H7 (cell line): ENCODE results near the gene CBX8. TPM values are rescaled to one million over a fixed set of nuclear protein-coding genes. Genes with fewer than 3 reads are reported as not detected.
"Not testable (repeated sequence)": the region's sequence is repeated elsewhere in the genome, so short reads cannot be mapped to it uniquely, and the experiment has no call there.

ENCODE experiments used
- DNase-seq: peaks from one replicate; pipeline ENCODE4 v3.0.0; 2012
- H3K27me3 ChIP-seq: 2 replicates; pipeline ENCODE4 v1.6.0; 2011; ENCODE audit warnings: mild to moderate bottlenecking, low read length; ENCODE audit not compliant: control insufficient read depth, insufficient read depth
- H3K36me3 ChIP-seq: replicated peaks from 2 replicates; pipeline ENCODE4 v1.5.1; 2011; ENCODE audit warnings: low read length; ENCODE audit not compliant: control insufficient read depth, insufficient read depth
- H3K4me3 ChIP-seq: 2 replicates; pipeline ENCODE4 v1.5.1; 2011; ENCODE audit warnings: low read depth, mild to moderate bottlenecking, control low read depth, low read length, moderate library complexity; ENCODE audit not compliant: insufficient read depth
- total RNA-seq: library from RNA; depleted of rRNA; stranded (reverse); fragments of >200 nt; shearing (Covaris generic); gene quantifications from 2 replicates; pipeline ENCODE4 v1.2.3, GENCODE V29; 2014

The CBX8 gene
- total RNA-seq, 1 experiment from 2014 or later, result 1.4 TPM

GRCh38 chr17:79760197-79760906, 36.5 kb downstream of the CBX8 start:
- peak; percentile 31 for DNase-seq
- H3K36me3 ChIP-seq, result no peaks in the 10 kb centered on the region
- H3K4me3 ChIP-seq, result no peak overlapping the region
- no peaks in the 10 kb centered on the region for H3K27me3 ChIP-seq

GRCh38 chr17:79758271-79758670, 38.6 kb downstream of the CBX8 start:
- Histone ChIP-seq H3K4me3 (no peak overlapping the region), H3K27me3 (no peaks in the 10 kb centered on the region), H3K36me3 (no peaks in the 10 kb centered on the region)
- no peak for DNase-seq

DNA sequence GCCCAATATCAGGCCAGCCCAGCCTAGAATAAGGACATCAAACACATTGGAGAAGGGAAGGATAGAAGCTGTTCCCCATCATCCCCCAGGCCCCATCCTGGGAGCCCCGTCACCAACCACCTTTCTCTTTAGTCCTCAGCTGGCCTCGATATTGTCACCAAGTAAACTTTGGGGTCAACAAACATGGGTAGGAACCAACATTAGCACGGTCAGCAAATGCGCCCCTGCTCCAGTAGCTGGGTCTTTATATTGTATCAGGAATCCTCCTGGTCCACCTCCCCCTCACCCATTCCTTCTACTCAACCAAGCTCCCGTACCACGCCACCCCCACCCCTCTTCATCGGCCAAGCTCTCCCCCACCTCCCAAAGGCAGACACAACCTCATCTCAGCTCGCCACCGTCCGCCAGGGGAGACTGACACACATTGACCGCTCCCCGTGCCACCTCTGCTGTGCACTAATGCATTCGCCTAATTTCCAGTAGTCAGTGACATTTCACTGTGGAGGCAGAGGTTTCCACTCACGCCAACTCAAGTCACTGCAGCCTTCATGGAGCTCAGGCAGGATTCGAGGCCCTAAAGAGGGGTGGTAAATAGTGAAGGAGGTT, 39.6 kb downstream of the CBX8 start:
- no peak overlapping the region for H3K4me3 ChIP-seq
- H3K27me3 ChIP-seq, result no peaks in the 10 kb centered on the region
- peak; percentile 17 for DNase-seq
- no peaks in the 10 kb centered on the region for H3K36me3 ChIP-seq

DNA sequence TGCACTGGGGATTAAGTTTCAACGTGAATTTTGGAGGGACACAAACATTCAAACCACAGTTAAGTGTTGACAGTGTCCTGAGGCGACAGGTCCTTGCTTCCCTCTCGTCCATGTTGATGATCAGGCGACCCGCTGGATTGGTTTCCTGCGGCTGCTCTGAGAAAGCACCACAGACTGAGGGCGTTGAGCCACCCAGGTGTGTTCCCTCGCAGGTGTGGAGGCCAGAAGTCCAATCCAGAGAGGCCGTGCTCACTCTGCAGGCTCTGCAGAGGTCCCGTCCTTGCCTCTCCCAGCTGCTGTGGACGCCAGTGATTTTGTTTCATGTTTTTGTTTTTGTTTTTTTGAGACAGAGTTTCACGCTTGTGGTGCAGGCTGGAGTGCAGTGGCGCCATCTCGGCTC, 41.3 kb downstream of the CBX8 start:
- Histone ChIP-seq H3K4me3 (no peak overlapping the region), H3K27me3 (no peaks in the 10 kb centered on the region; the same call in 1 of the 2 replicates), H3K36me3 (no peaks in the 10 kb centered on the region)
- no peak for DNase-seq

- not testable (repeated sequence) for H3K27me3 ChIP-seq, H3K36me3 ChIP-seq, H3K4me3 ChIP-seq, DNase-seq
These were observed 42.0 kb downstream of the CBX8 start for GRCh38 chr17:79754903-79755302.

DNA sequence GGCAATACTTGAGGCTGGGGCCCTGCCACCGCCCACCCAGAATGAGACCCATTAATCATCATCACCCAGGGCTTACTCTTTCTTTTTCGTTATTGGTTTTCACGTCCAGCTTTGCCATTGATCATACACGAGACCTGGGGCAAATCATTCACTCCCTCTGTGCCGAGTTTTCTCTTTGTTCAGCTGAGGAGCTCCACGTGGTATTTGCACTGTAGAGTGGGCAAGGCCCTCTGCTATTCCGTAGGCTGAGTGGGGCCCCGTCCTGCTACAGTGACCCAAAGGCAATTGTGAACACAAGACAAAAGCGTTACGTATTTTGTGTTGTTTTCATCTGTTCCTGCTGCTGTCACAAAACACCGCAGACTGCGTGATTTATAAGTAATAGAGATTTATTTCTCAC, 42.5 kb downstream of the CBX8 start:
- Histone ChIP-seq H3K27me3 (peaks cover 3% of the 10 kb centered on the region), H3K4me3 (no peak overlapping the region), H3K36me3 (no peaks in the 10 kb centered on the region)
- DNase-seq, result peak; percentile 15

GRCh38 chr17:79752175-79752574, 44.7 kb downstream of the CBX8 start:
- H3K27me3 ChIP-seq, result peaks cover 25% of the 10 kb centered on the region
- DNase-seq, result peak; percentile 32
- no peaks in the 10 kb centered on the region for H3K36me3 ChIP-seq
- no peak overlapping the region for H3K4me3 ChIP-seq

DNA sequence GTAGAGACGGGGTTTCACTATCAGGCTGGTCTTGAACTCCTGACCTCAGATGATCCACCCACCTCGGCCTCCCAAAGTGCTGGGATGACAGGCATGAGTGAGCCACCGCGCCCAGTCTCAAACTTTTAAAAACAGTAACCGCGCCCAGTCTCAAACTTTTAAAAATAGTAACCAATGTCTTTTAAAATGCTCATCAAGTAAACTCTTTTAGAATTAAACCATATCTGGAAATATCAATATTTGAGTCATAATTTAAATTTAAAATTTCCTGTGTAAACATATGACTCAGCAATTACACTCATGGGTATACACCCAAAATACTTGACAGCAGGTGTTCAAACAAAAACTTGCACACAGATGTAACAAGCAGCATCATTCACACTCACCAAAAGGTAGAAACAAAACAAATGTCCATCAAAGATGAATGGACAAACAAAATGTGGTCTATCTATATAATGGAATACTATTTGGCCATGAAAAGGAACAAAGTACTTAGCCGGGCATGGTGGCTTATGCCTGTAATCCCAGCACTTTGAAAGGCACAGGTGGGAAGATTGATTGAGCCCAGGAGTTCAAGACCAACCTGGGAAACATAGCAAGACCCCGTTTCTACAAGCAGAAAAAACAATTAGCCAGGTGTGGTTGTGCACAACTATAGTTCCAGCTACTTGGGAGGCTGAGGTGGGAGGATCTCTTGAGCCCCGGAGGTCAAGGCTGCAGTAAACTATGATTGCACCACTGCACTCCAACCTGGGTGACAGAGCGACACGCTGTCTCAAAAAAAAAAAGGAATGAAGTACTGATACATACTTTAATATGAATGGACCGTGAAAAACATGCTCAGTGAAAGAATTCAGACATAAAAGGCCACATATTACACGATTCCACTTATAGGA, 46.0 kb downstream of the CBX8 start:
- Histone ChIP-seq H3K4me3 (no peak overlapping the region), H3K36me3 (no peaks in the 10 kb centered on the region), H3K27me3 (peaks cover 33% of the 10 kb centered on the region)
- DNase-seq, result no peak

GRCh38 chr17:79749958-79750357, 46.9 kb downstream of the CBX8 start:
- Histone ChIP-seq H3K36me3 (no peaks in the 10 kb centered on the region), H3K4me3 (no peak overlapping the region), H3K27me3 (peaks cover 33% of the 10 kb centered on the region)
- peak; percentile 31 for DNase-seq

GRCh38 chr17:79749156-79749815, 47.6 kb downstream of the CBX8 start:
- H3K27me3 ChIP-seq, result peaks cover 33% of the 10 kb centered on the region
- DNase-seq, result peak; percentile 42
- H3K36me3 ChIP-seq, result no peaks in the 10 kb centered on the region
- no peak overlapping the region for H3K4me3 ChIP-seq

DNA sequence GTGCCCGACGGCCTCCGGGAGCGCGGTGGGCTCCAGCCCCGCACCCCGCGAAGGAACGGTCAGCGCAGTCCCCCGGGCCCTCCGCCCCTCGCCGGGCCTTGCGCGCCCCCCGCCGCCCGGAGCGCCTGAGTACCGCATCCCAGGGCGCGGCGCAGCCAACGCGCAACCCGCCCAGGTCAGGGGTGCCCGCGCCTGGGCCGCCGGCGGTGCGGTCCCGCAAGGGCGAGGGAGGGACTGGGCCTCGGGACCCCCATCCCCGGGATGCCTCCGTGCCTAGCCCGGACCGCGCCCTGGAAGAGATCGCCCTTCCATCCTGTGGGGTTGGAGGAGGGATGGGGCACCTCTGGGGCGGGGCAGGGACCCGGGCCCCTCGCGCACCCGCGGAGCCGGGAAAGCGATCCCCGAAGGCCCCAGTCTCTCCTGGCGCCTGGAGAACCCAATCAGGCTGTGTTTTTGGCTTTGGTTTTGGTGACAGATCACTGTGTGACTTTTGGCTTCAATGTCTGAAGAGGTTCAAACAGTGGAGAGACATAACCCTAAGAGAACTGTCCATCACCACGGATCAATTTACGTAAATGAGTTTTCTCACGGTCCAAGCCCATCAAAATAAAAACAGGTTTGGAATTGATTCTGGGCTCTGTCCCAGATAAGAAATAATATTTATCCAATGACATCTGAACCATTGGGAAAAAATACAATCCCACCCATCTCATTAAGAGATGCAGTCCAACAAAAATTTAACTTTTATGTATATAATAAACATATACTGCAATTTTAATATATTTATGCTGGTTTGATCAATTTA, 48.4 kb downstream of the CBX8 start:
- DNase-seq, result peak; percentile 85
- H3K36me3 ChIP-seq, result no peaks in the 10 kb centered on the region
- H3K27me3 ChIP-seq, result peaks cover 35% of the 10 kb centered on the region
- peak overlapping the region; percentile 29 for H3K4me3 ChIP-seq

- Histone ChIP-seq H3K27me3 (peaks cover 35% of the 10 kb centered on the region), H3K36me3 (no peaks in the 10 kb centered on the region), H3K4me3 (peak overlapping the region; percentile 29)
- DNase-seq, result peak; percentile 91
These were observed 49.2 kb downstream of the CBX8 start for GRCh38 chr17:79747508-79748294.

DNA sequence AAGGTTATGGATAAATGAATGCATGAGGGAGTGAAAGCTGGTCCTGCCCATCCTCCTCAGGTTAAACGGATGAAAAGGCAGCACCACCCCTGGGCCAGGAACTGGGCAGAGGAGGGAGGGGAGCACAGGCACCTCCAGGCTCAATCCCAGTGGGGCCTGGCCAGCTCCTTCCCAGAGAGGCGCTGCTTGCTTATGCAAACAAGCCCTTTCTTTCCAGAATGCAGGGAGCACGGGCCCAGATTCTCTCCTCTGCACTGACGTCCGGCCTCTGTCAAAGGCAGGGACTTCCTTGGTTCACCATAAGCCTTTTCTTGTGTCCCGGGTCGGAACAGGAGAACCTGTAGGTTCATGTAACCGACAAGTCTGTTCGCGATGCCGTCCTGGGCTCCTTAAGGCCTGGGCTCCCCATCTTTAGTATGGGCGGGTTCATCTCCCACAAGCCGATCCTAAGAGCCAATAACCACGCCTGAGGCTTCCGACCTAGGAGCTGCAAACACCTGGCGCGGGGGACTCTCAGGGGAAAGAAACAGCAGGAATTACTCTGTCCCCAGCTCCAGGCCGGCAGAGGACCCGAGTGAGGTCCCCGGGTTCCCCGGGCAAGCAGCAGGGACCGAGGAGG, 49.9 kb downstream of the CBX8 start:
- Histone ChIP-seq H3K36me3 (no peaks in the 10 kb centered on the region), H3K4me3 (no peak overlapping the region; the same call in 1 of the 2 replicates), H3K27me3 (peaks cover 35% of the 10 kb centered on the region)
- DNase-seq, result peak; percentile 73
